ENCODE data around the gene KLHL22.

GRCh38 chr22:20399866-20400605, 95.6 kb downstream of the KLHL22 start:
- TF ChIP-seq, protein P1, sequence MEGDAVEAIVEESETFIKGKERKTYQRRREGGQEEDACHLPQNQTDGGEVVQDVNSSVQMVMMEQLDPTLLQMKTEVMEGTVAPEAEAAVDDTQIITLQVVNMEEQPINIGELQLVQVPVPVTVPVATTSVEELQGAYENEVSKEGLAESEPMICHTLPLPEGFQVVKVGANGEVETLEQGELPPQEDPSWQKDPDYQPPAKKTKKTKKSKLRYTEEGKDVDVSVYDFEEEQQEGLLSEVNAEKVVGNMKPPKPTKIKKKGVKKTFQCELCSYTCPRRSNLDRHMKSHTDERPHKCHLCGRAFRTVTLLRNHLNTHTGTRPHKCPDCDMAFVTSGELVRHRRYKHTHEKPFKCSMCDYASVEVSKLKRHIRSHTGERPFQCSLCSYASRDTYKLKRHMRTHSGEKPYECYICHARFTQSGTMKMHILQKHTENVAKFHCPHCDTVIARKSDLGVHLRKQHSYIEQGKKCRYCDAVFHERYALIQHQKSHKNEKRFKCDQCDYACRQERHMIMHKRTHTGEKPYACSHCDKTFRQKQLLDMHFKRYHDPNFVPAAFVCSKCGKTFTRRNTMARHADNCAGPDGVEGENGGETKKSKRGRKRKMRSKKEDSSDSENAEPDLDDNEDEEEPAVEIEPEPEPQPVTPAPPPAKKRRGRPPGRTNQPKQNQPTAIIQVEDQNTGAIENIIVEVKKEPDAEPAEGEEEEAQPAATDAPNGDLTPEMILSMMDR (IDR thresholded peaks at IDR 0.05; ENCODE audit: low read length): no peak
- TF ChIP-seq EZH2 (optimal IDR thresholded peaks at IDR 0.05; ENCODE audit: low read depth, low read length): no peak
